Measurements from ENCODE around the gene PAFAH2. TPM values are rescaled to one million over a fixed set of nuclear protein-coding genes. Genes with fewer than 3 reads are reported as not detected.
A peak's percentile ranks its signal among the peaks of the same experiment; 100 is the strongest.

PAFAH2 gene
- total and polyA plus RNA-seq, 2 of the 8 experiments (the other 6 are each of a cell fraction or from before 2014, with no cell fraction given) = 7.7 to 9.3 TPM

DNA sequence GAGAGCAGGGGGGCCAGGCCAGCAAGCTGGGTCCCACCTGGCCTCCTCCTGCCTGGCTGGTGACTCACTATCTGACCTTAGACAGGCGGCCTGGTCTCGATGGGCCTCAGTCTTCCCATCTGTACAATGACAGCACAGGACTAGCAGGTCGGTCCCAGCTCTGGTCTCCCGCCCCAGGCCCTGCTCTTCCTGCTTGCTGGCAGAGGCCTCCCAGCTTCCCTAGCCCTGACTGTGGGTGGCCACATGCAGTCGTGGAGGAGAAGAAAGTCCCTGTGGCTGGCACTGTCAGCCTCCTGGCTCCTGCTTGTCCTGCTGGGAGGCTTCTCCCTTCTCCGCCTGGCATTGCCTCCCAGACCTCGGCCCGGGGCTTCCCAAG lies 24.5 kb upstream of the PAFAH2 start:
- Histone ChIP-seq H4K8ac (ENCODE audit: extremely low read depth, insufficient read depth, low read length) (no peak overlapping the region), H2AK5ac (ENCODE audit: low read depth, low read length) (no peak overlapping the region), H3K56ac (replicated peaks; ENCODE audit: insufficient read length, low read depth, low read length) (no peak overlapping the region), H3K27ac (ENCODE audit: low read depth, low read length) (no peak overlapping the region), H3K36me3 (ENCODE audit: control insufficient read depth in 2 of 4, insufficient read depth in 4 of 4, low read length in 3 of 4) (no peaks in the 10 kb centered on the region), H4K5ac (ENCODE audit: insufficient read length, low read depth, low read length) (no peak overlapping the region), H4K20me1 (replicated peaks in 1 of 2; ENCODE audit: control insufficient read depth in 1 of 2, insufficient read depth in 2 of 2, low read length in 2 of 2) (no peaks in the 10 kb centered on the region), H2BK120ac (replicated peaks; ENCODE audit: low read depth, low read length) (no peak overlapping the region), H3K23me2 (ENCODE audit: low read depth, low read length) (peaks cover 3% of the 10 kb centered on the region; the same call in 1 of the 2 replicates), H3K4me1 (replicated peaks in 1 of 4; ENCODE audit: control insufficient read depth in 3 of 4, insufficient read depth in 4 of 4, low read length in 3 of 4) (peaks cover 0 to 16% (median 12%) of the 10 kb centered on the region in 4 experiments; a peak in 6 of 7 replicates), H3K79me2 (ENCODE audit: control insufficient read depth in 1 of 2, insufficient read depth in 2 of 2, low read length in 2 of 2) (no peaks in the 10 kb centered on the region), H2BK15ac (ENCODE audit: low read length) (no peak overlapping the region), H2BK5ac (ENCODE audit: low read depth, low read length) (0 out of 2 replicates have a peak overlapping the region, but pooled peaks have one; percentile 81), H3K4me3 (ENCODE audit: extremely low read depth in 1 of 4, insufficient read depth in 2 of 4, low read depth in 3 of 4, low read length in 4 of 4) (peak overlapping the region in 1 of 4 experiments; percentile 55; a peak in 2 of 8 replicates), H3K18ac (ENCODE audit: extremely low read depth, low read length) (no peak overlapping the region), H2BK20ac (ENCODE audit: low read length) (no peak overlapping the region), H3K79me1 (ENCODE audit: low read depth, low read length) (no peaks in the 10 kb centered on the region), H3K14ac (ENCODE audit: insufficient read length) (no peak overlapping the region), H3K9me3 (ENCODE audit: insufficient read depth in 2 of 2, low read depth in 1 of 2, low read length in 1 of 2) (no peaks in the 10 kb centered on the region), H3K9ac (replicated peaks in 1 of 4; ENCODE audit: extremely low read depth in 1 of 4, low read depth in 3 of 4, low read length in 3 of 4) (no peak overlapping the region), H3K4me2 (ENCODE audit: insufficient read depth in 1 of 2, low read depth in 2 of 2, low read length in 2 of 2) (peak overlapping the region; percentile 74 to 89; a peak in 1 of 4 replicates), H3K27me3 (replicated peaks in 1 of 4; ENCODE audit: control insufficient read depth in 3 of 4, extremely low read depth in 1 of 4, insufficient read depth in 3 of 4, low read length in 3 of 4) (no peaks in the 10 kb centered on the region), H4K91ac (replicated peaks; ENCODE audit: insufficient read length, low read length) (no peak overlapping the region), H3K23ac (ENCODE audit: insufficient read length) (no peak overlapping the region), H2AFZ (ENCODE audit: low read length) (no peak overlapping the region), H2BK12ac (ENCODE audit: low read depth, low read length) (no peak overlapping the region), H3K4ac (replicated peaks; ENCODE audit: insufficient read length, low read depth, low read length) (no peak overlapping the region)
- TF ChIP-seq SUZ12 (IDR thresholded peaks at IDR 0.05; ENCODE audit: low read length) (no peak), CEBPB (IDR thresholded peaks at IDR 0.05; ENCODE audit: low read depth, low read length) (no peak), BRCA1 (IDR thresholded peaks at IDR 0.05; ENCODE audit: low read depth, low read length) (no peak), TAF1 (IDR thresholded peaks at IDR 0.05; ENCODE audit: low read depth, low read length) (no peak), EGR1 (IDR thresholded peaks at IDR 0.05; ENCODE audit: borderline replicate concordance, low read depth, low read length) (no peak), KDM5A (IDR thresholded peaks at IDR 0.05; ENCODE audit: low read length) (no peak), SAP30 (IDR thresholded peaks at IDR 0.05; ENCODE audit: insufficient read depth, insufficient replicate concordance, low read length) (no peak), FOSL1 (IDR thresholded peaks at IDR 0.05; ENCODE audit: insufficient read depth, low read depth, low read length) (no peak), RFX5 (IDR thresholded peaks at IDR 0.05; ENCODE audit: borderline replicate concordance, low read depth, low read length) (no peak), CHD1 (IDR thresholded peaks at IDR 0.05; ENCODE audit: low read depth, low read length) (no peak)
- 88% methylated on average over 8 of the region's 8 CpGs; no CpG with 5 or more reads in 1 of the 2 experiments for WGBS, 2 experiments (ENCODE audit: extremely low coverage in 1 of 2, insufficient coverage in 1 of 2, insufficient read length in 1 of 2, insufficient replicate concordance in 2 of 2, low coverage in 1 of 2, low lambda C conversion rate in 2 of 2, missing lambda C conversion rate in 1 of 2)
- FAIRE-seq = no peak
- ChIA-PET POLR2A (ENCODE audit: partially characterized antibody) (interaction anchor here (0.7 to 1.9 kb wide), 6 partner anchors 9 to 1634 kb away, joined by 3 to 5 read pairs (median 4); partner anchors contain the start of gene PAFAH2), CTCF (ENCODE audit: partially characterized antibody) (interaction anchor here (0.6 to 6.4 kb wide), 8 partner anchors 8 to 182 kb away, joined by 3 to 46 read pairs (median 10); partner anchors contain the start of gene PAFAH2)
- no peak for DNase-seq (ENCODE audit: low read depth in 1 of 2, low spot score in 2 of 2)

Measured in H1 (cell line).